Activated naive CD4-positive, alpha-beta T cell treated with anti-CD3 and anti-CD28 coated beads for 36 hours (primary cell): Measurements from ENCODE around the gene SIPA1L2. TPM values are rescaled to one million over a fixed set of nuclear protein-coding genes. Genes with fewer than 3 reads are reported as not detected.

ENCODE experiments used
- CTCF ChIA-PET: fragments of 350-600 bp; sonication (Branson Sonifier 250); formaldehyde crosslinking; loops from one replicate; lab custom pipeline; 2021; ENCODE audit warnings: antibody characterized with exemption; lab: Charles Lee
- DNase-seq: peaks from one replicate; pipeline ENCODE4 v3.0.0-alpha.2; 2020
- H3K27ac Mint-ChIP-seq: one replicate; pipeline ENCODE4 v1.8.0; 2021; ENCODE audit warnings: mild to moderate bottlenecking, mixed read lengths
- H3K27me3 Mint-ChIP-seq: one replicate; pipeline ENCODE4 v1.8.0; 2021; ENCODE audit warnings: low read depth, mixed read lengths
- H3K36me3 Mint-ChIP-seq: one replicate; pipeline ENCODE4 v1.8.0; 2021; ENCODE audit warnings: low read depth, mixed read lengths
- H3K4me1 Mint-ChIP-seq: one replicate; pipeline ENCODE4 v1.8.0; 2021; ENCODE audit warnings: low read depth, mixed read lengths
- H3K4me3 Mint-ChIP-seq: one replicate; pipeline ENCODE4 v1.8.0; 2021; ENCODE audit warnings: mild to moderate bottlenecking, moderate library complexity, mixed read lengths
- H3K9me3 Mint-ChIP-seq: one replicate; pipeline ENCODE4 v1.8.0; 2021; ENCODE audit warnings: mixed read lengths
- intact Hi-C: fragments of 100-400 bp; cut with micrococcal nuclease; formaldehyde crosslinking; loops from one replicate; pipeline ENCODE4 v1.15.1; 2023
- total RNA-seq, 2 experiments: library from RNA; stranded (reverse); gene quantifications; one replicate each; pipeline ENCODE4 v1.2.3, GENCODE V29; 2021

Gene SIPA1L2
- total RNA-seq, 2 experiments from 2014 or later: 2.1 to 2.6 TPM

- Mint-ChIP-seq H3K4me3 (no peak overlapping the region), H3K27me3 (peaks cover 2% of the 10 kb centered on the region), H3K27ac (no peak overlapping the region), H3K36me3 (no peaks in the 10 kb centered on the region), H3K4me1 (peaks cover 7% of the 10 kb centered on the region), H3K9me3 (no peaks in the 10 kb centered on the region)
- intact Hi-C loops: no loop called here
- DNase-seq: no peak
- CTCF ChIA-PET: no interaction called here
These were observed 33.0 kb upstream of the SIPA1L2 start for GRCh38 chr1:232662910-232663309.

GRCh38 chr1:232658386-232658785 is 28.5 kb upstream of the SIPA1L2 start:
- no peak for DNase-seq
- intact Hi-C loops: no loop called here
- H3K4me1 Mint-ChIP-seq: no peaks in the 10 kb centered on the region
- CTCF ChIA-PET: no interaction called here
- no peaks in the 10 kb centered on the region for H3K9me3 Mint-ChIP-seq
- no peaks in the 10 kb centered on the region for H3K36me3 Mint-ChIP-seq
- H3K4me3 Mint-ChIP-seq: no peak overlapping the region
- no peak overlapping the region for H3K27ac Mint-ChIP-seq
- peaks cover 11% of the 10 kb centered on the region for H3K27me3 Mint-ChIP-seq

- Mint-ChIP-seq H3K27me3 (peaks cover 11% of the 10 kb centered on the region), H3K36me3 (no peaks in the 10 kb centered on the region), H3K4me3 (no peak overlapping the region), H3K27ac (no peak overlapping the region), H3K4me1 (no peaks in the 10 kb centered on the region), H3K9me3 (no peaks in the 10 kb centered on the region)
- intact Hi-C loops: no loop called here
- CTCF ChIA-PET: no interaction called here
- DNase-seq: no peak
These were observed 27.6 kb upstream of the SIPA1L2 start for GRCh38 chr1:232657426-232658005.

- intact Hi-C loops: no loop called here
- DNase-seq: no peak
- CTCF ChIA-PET: interaction anchor here (0.6 kb wide), 1 partner anchor 31 kb away, joined by 3 read pairs; no protein-coding TSS in a partner anchor
- Mint-ChIP-seq H3K4me1 (no peaks in the 10 kb centered on the region), H3K36me3 (no peaks in the 10 kb centered on the region), H3K4me3 (no peak overlapping the region), H3K27me3 (peaks cover 9% of the 10 kb centered on the region), H3K27ac (no peak overlapping the region), H3K9me3 (no peaks in the 10 kb centered on the region)
These were observed 25.8 kb upstream of the SIPA1L2 start for GRCh38 chr1:232655746-232656085.

DNA sequence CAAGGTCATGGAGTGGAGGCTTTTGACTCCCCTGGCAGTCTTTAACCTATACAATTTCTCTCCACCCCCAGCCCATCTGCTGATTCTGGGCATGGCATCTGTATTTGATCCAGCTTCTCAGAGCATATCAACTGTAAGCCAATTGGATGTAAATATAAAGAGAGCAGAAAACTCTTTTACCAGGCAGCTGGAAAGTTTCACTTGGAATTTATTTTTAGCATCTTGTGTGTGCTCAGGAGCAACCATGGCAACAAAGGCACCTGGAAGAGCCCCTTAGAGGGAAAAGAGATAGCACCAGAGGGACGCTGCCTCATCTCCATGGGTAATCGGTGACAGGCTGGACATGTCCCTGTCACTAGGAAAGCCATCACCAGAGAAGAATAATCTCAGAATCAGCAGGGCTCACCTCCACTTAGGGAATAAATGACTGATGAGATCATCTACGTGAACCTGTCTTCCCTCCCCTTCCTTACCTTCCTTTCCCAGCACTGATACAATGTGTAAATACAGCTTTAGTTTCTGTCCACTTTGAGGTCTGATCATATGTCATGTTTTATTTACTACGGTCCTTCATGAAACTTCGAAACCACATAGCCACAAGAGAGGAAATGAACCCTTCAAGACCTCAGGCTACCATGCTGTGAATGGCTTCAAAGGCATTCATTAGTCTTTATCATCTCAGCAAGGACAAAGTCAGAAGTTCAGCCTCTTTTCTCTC is 25.3 kb upstream of the SIPA1L2 start:
- no peak for DNase-seq
- Mint-ChIP-seq H3K4me1 (no peaks in the 10 kb centered on the region), H3K27ac (no peak overlapping the region), H3K27me3 (peaks cover 9% of the 10 kb centered on the region), H3K9me3 (no peaks in the 10 kb centered on the region), H3K4me3 (no peak overlapping the region), H3K36me3 (no peaks in the 10 kb centered on the region)
- intact Hi-C loops: no loop called here
- CTCF ChIA-PET: no interaction called here

DNA sequence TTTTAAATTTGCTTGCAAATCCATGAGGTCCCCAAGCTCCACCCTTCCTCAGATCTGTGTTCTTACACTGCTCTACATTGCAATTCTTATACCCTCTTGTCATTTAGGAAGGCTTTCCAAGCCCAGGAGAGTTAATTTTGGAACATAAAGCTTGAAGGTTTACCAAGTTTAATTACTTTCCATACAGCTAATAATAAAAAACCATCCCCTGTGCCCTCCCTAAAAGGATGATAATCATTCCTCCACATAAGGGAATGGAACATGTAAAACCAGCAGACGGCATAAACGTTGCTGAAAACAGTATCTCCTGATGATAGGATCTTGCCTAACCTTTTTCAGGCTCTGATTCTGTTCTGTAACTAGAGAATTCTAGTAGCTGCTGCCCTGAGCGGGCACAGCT is 23.9 kb upstream of the SIPA1L2 start:
- H3K9me3 Mint-ChIP-seq: no peaks in the 10 kb centered on the region
- no peak overlapping the region for H3K27ac Mint-ChIP-seq
- DNase-seq: no peak
- CTCF ChIA-PET: no interaction called here
- no peaks in the 10 kb centered on the region for H3K36me3 Mint-ChIP-seq
- peaks cover 9% of the 10 kb centered on the region for H3K27me3 Mint-ChIP-seq
- H3K4me1 Mint-ChIP-seq: no peaks in the 10 kb centered on the region
- H3K4me3 Mint-ChIP-seq: no peak overlapping the region
- intact Hi-C loops: no loop called here

DNA sequence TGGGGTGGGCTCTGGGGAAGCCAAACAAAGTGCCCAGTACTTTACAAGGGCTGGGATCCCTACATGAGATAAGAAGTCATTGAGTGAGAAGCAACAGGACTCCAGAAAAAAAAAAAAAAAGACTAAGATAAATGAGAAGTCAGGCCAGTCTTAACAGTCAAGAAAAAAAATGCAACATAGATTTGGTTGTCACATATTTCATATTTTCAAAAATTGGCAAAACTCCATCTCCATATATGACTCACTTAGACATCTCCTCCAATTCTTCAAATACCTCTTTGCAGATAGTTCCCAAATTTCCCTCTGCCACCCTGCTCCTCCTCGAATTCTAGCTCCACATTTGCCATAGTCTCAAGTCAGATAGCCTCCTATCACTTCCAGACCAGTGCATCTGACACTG is 20.9 kb upstream of the SIPA1L2 start:
- Mint-ChIP-seq H3K4me1 (no peaks in the 10 kb centered on the region), H3K27me3 (peaks cover 7% of the 10 kb centered on the region), H3K4me3 (no peak overlapping the region), H3K27ac (no peak overlapping the region), H3K36me3 (no peaks in the 10 kb centered on the region), H3K9me3 (no peaks in the 10 kb centered on the region)
- CTCF ChIA-PET: no interaction called here
- DNase-seq: no peak
- intact Hi-C loops: no loop called here

- H3K9me3 Mint-ChIP-seq: no peaks in the 10 kb centered on the region
- H3K4me1 Mint-ChIP-seq: no peaks in the 10 kb centered on the region
- CTCF ChIA-PET: no interaction called here
These were observed 20.5 kb upstream of the SIPA1L2 start for GRCh38 chr1:232650418-232650817.

DNA sequence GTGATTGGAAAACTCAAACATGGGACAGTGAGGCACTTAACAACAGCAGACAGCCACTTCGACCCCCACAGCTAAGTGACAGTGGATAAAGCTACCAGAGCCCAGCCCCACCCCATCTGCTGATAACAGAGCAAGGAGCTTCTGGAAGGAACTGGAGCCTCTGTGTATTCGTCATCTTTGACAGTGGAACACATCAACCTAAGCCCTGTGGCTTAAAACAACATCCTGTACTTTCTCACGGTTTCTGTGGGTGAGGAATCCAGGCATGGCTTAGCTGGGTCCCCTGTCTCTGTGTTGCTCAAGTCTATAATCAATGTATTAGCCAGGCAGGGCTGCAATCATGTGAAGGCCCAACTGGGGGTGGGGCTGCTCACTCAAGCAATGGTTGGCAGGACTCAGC is 18.4 kb upstream of the SIPA1L2 start:
- Mint-ChIP-seq H3K27me3 (peaks cover 2% of the 10 kb centered on the region), H3K9me3 (no peaks in the 10 kb centered on the region), H3K4me1 (no peaks in the 10 kb centered on the region), H3K4me3 (no peak overlapping the region), H3K36me3 (no peaks in the 10 kb centered on the region), H3K27ac (no peak overlapping the region)
- DNase-seq: no peak
- CTCF ChIA-PET: interaction anchor here (1.4 kb wide), 1 partner anchor 11 kb away, joined by 4 read pairs; no protein-coding TSS in a partner anchor
- intact Hi-C loops: no loop called here

More at GRCh38 chr1:232650418-232650817, 20.5 kb upstream of the SIPA1L2 start:
- no peak for DNase-seq
- no peak overlapping the region for H3K4me3 Mint-ChIP-seq
- H3K27me3 Mint-ChIP-seq: peaks cover 7% of the 10 kb centered on the region
- intact Hi-C loops: no loop called here
- H3K27ac Mint-ChIP-seq: no peak overlapping the region
- no peaks in the 10 kb centered on the region for H3K36me3 Mint-ChIP-seq

DNA sequence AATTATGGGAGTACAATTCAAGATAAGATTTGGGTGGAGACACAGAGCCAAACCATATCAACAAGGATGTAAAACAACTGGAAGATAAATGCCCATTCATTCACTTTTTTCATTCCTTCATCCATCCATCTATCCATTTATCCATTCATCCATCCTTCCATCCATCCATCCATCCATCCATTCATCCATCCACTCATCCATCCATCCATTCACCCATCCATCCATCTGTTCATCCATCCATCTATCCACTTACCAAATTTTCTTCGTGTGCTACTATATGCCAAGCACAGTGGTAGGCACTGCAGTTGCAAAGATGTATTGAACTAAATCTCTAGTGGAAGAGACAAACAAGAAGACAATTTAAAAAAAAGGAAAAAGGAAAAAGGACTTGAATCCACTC is 14.3 kb upstream of the SIPA1L2 start:
- H3K27me3 Mint-ChIP-seq: peaks cover 4% of the 10 kb centered on the region
- H3K36me3 Mint-ChIP-seq: no peaks in the 10 kb centered on the region
- H3K27ac Mint-ChIP-seq: no peak overlapping the region
- intact Hi-C loops: no loop called here
- no peak for DNase-seq
- CTCF ChIA-PET: no interaction called here
- H3K4me3 Mint-ChIP-seq: no peak overlapping the region
- H3K9me3 Mint-ChIP-seq: no peaks in the 10 kb centered on the region
- no peaks in the 10 kb centered on the region for H3K4me1 Mint-ChIP-seq

DNA sequence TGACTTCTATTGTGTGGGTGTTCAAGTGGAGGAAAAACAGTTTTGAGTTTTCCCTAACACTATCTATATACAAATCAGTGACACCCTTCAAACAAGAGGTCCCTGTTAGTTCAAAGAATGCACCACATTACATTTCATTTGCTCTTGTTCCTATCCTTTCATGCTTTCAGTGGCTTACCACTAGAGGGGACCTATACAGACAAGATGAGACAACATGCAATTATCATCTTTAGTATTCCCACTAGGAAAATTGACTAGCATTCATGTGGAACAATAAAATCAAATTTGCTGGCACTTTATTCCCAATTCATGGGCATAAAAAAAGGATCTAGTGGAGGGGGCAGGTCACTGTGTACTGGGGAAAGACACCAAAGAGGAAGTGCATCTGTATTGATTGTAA is 13.3 kb upstream of the SIPA1L2 start:
- Mint-ChIP-seq H3K4me3 (no peak overlapping the region), H3K27me3 (peaks cover 4% of the 10 kb centered on the region), H3K36me3 (no peaks in the 10 kb centered on the region), H3K4me1 (no peaks in the 10 kb centered on the region), H3K9me3 (no peaks in the 10 kb centered on the region), H3K27ac (no peak overlapping the region)
- no peak for DNase-seq
- CTCF ChIA-PET: interaction anchor here (0.9 kb wide), 1 partner anchor 9 kb away, joined by 3 read pairs; no protein-coding TSS in a partner anchor
- intact Hi-C loops: no loop called here

DNA sequence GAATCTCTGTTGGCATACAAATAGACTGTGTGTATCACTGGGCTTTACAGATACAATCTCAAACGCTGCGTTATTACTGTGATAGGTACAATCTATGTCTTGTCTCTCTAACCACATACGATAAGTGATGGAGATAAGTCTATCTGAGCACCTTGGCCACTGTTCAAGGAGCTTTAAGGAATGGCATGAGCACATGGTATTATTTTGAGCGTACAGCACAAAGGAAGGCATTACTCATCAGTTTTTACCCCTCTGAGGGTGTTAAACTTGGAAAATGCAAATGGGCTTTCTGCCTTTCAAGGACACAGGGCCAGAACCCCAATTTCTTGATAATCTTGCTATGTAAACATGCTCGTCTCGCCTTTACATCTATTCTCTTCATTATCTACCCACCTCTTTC is 11.6 kb upstream of the SIPA1L2 start:
- intact Hi-C loops: no loop called here
- no peak overlapping the region for H3K4me3 Mint-ChIP-seq
- CTCF ChIA-PET: no interaction called here
- H3K4me1 Mint-ChIP-seq: no peaks in the 10 kb centered on the region
- H3K27ac Mint-ChIP-seq: no peak overlapping the region
- H3K27me3 Mint-ChIP-seq: peaks cover 2% of the 10 kb centered on the region
- H3K36me3 Mint-ChIP-seq: no peaks in the 10 kb centered on the region
- no peak for DNase-seq
- H3K9me3 Mint-ChIP-seq: no peaks in the 10 kb centered on the region

DNA sequence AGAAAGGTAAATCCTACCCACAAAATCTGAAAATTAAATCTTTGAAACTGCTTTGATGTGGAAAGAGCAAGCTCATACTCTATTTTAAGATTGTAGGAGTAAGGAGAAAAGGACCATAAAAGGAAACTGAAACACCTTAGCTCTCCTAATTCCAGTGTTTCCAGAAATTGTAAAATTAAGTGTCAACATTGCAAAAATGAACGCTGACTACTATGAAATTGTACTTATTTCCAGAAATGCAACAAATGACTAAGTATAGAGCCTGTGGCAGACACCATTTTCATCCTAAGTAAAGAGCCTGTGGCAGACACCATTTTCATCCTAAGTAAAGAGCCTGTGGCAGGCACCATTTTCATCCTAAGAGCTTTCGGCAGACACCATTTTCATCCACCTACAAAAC is 6.9 kb upstream of the SIPA1L2 start:
- Mint-ChIP-seq H3K27ac (no peak overlapping the region), H3K27me3 (peaks cover 2% of the 10 kb centered on the region), H3K36me3 (no peaks in the 10 kb centered on the region), H3K9me3 (no peaks in the 10 kb centered on the region), H3K4me3 (no peak overlapping the region), H3K4me1 (no peaks in the 10 kb centered on the region)
- intact Hi-C loops: no loop called here
- no peak for DNase-seq
- CTCF ChIA-PET: interaction anchor here (0.7 to 2.7 kb wide), 5 partner anchors 10 to 605 kb away, joined by 3 to 6 read pairs (median 3); no protein-coding TSS in a partner anchor
